Vagina (tissue), 2 donors: ENCODE measurements around the gene TRIM37.

Experiments used
- POLR2A ChIP-seq, 2 donors: fragments of 450-650 bp; IDR thresholded peaks; one replicate each; pipeline ENCODE4 v1.6.1; 2017; ENCODE audit warnings: antibody characterized with exemption in 2 of 2, mild to moderate bottlenecking in 2 of 2, moderate library complexity in 2 of 2
- TF ChIP-seq, protein P1 (sequence below), 3 experiments: fragments of 450-650 bp in 2 of 3; fragments of 200-600 bp in 1 of 3; sonication (generic) in 1 of 3; IDR thresholded peaks; one replicate each; pipeline ENCODE4 v1.5.1; 2017 to 2019; ENCODE audit warnings: antibody characterized with exemption in 3 of 3, mild to moderate bottlenecking in 2 of 3, moderate library complexity in 2 of 3

DNA sequence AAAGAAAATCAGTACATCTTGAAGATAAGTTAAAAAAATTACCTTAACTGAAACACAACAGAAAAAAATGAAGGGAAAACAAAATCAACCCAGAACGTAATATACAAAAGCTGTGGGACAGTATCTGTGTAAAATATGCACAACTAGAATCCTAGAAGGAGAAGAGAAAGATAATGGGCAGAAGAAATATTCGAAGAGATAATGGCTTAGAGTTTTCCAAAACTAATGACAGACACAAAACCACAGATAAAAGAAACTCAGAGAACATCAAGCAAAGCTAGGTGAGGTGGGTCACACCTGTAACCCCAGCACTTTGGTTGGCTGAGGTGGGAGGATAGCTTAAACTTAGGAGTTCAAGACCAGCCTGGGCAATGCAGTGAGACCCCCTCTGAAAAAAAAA lies 117.1 kb downstream of the TRIM37 start:
- TF ChIP-seq, protein P1, sequence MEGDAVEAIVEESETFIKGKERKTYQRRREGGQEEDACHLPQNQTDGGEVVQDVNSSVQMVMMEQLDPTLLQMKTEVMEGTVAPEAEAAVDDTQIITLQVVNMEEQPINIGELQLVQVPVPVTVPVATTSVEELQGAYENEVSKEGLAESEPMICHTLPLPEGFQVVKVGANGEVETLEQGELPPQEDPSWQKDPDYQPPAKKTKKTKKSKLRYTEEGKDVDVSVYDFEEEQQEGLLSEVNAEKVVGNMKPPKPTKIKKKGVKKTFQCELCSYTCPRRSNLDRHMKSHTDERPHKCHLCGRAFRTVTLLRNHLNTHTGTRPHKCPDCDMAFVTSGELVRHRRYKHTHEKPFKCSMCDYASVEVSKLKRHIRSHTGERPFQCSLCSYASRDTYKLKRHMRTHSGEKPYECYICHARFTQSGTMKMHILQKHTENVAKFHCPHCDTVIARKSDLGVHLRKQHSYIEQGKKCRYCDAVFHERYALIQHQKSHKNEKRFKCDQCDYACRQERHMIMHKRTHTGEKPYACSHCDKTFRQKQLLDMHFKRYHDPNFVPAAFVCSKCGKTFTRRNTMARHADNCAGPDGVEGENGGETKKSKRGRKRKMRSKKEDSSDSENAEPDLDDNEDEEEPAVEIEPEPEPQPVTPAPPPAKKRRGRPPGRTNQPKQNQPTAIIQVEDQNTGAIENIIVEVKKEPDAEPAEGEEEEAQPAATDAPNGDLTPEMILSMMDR (IDR thresholded peaks at IDR 0.05), result no peak
- TF ChIP-seq POLR2A (IDR thresholded peaks at IDR 0.05), result no peak
